ENCODE data around the gene RPL34. TPM values are rescaled to one million over a fixed set of nuclear protein-coding genes. Genes with fewer than 3 reads are reported as not detected.

Gene RPL34
- 537 and 968 TPM in 2 replicates for total RNA-seq

GRCh38 chr4:108620101-108620932, at the start of gene RPL34:
Gene RPL34 (plus strand): TSS chr4:108620576. CDS start chr4:108621960, 1,384 bp downstream.

GRCh38 chr4:108650212-108651013, 30.0 kb downstream of the RPL34 start, which contains the start of gene OSTC:
Gene OSTC (plus strand): TSS chr4:108650599. CDS start chr4:108650656, 57 bp downstream.

Small RNA genes lying within 50 kb of the gene (small RNA-seq; reads per million reads assigned to genes)
- not detected for gene RNU6-431P

Other genes starting within 250 kb of the RPL34 start
- 226 and 263 TPM in 2 replicates for gene OSTC, start 30.0 kb downstream of the RPL34 start, total RNA-seq
- gene ETNPPL, start 142.5 kb downstream of the RPL34 start, total RNA-seq = not detected in 2 replicates